GM12878 (cell line): ENCODE data around the gene GPR179.

Experiments used
- BHLHE40 ChIP-seq, 2 experiments: fragments of 450-650 bp in 1 of 2; IDR thresholded peaks; 2 replicates each; pipeline ENCODE4 v1.6.1; 2011 to 2017; ENCODE audit warnings: low read depth in 2 of 2, borderline replicate concordance in 1 of 2, improper control_type of control experiment in 1 of 2, low read length in 1 of 2, mild to moderate bottlenecking in 1 of 2
- CTCF ChIP-seq, 3 experiments: IDR thresholded peaks in 2 of 3; conservative IDR thresholded peaks in 1 of 3; 2 replicates each; pipeline ENCODE4 v1.5.1; 2011; ENCODE audit warnings: low read depth in 3 of 3, low read length in 3 of 3, mild to moderate bottlenecking in 3 of 3, control low read depth in 2 of 3, moderate library complexity in 2 of 3, inconsistent platforms in 1 of 3, mixed read lengths in 1 of 3; ENCODE audit not compliant: control insufficient read depth in 2 of 3, insufficient read depth in 1 of 3; ENCODE audit errors: extremely low read depth in 1 of 3
- EZH2 ChIP-seq: IDR thresholded peaks from 2 replicates; pipeline ENCODE4 v1.6.1; 2012; ENCODE audit warnings: low read depth, mild to moderate bottlenecking, control low read depth, inconsistent platforms, low read length, borderline replicate concordance; ENCODE audit not compliant: control insufficient read depth
- JUNB ChIP-seq: IDR thresholded peaks from 2 replicates; pipeline ENCODE4 v1.6.1; 2016; ENCODE audit warnings: antibody characterized with exemption, mild to moderate bottlenecking
- MYC ChIP-seq: IDR thresholded peaks from 2 replicates; pipeline ENCODE4 v1.6.1; 2011; ENCODE audit warnings: mild to moderate bottlenecking, low read length, moderate library complexity, inconsistent platforms; ENCODE audit not compliant: insufficient read depth, insufficient replicate concordance, insufficient read length, severe bottlenecking
- NFIC ChIP-seq: IDR thresholded peaks from 2 replicates; pipeline ENCODE4 v1.6.1; 2012; ENCODE audit warnings: low read depth, mild to moderate bottlenecking, inconsistent platforms, low read length, moderate library complexity
- NFYA ChIP-seq: IDR thresholded peaks from 2 replicates; pipeline ENCODE4 v1.6.1; 2011; ENCODE audit warnings: low read depth, mild to moderate bottlenecking, low read length, improper control_type of control experiment, borderline replicate concordance
- PKNOX1 ChIP-seq: fragments of 450-650 bp; IDR thresholded peaks from 2 replicates; pipeline ENCODE4 v1.6.1; 2016; ENCODE audit warnings: mild to moderate bottlenecking
- POLR2A ChIP-seq: IDR thresholded peaks from 2 replicates; pipeline ENCODE4 v1.6.1; 2011; ENCODE audit warnings: low read depth, mild to moderate bottlenecking, low read length
- RAD51 ChIP-seq: fragments of 450-650 bp; IDR thresholded peaks from 2 replicates; pipeline ENCODE4 v1.6.1; 2016; ENCODE audit warnings: moderate library complexity, mild to moderate bottlenecking, inconsistent platforms
- RFX5 ChIP-seq: IDR thresholded peaks from 2 replicates; pipeline ENCODE4 v1.6.1; 2011; ENCODE audit warnings: low read depth, low read length, improper control_type of control experiment
- USF2 ChIP-seq: IDR thresholded peaks from 2 replicates; pipeline ENCODE4 v1.6.1; 2011; ENCODE audit warnings: low read depth, low read length, improper control_type of control experiment, borderline replicate concordance
- ZNF24 ChIP-seq: fragments of 450-650 bp; IDR thresholded peaks from 2 replicates; pipeline ENCODE4 v1.6.1; 2017; ENCODE audit warnings: antibody characterized with exemption, mild to moderate bottlenecking
- ZNF274 ChIP-seq: IDR thresholded peaks from one replicate; pipeline ENCODE4 v1.8.0; 2011; ENCODE audit not compliant: insufficient read length, insufficient read depth

- TF ChIP-seq ZNF24 (no peak), NFYA (no peak), CTCF (IDR thresholded peaks at IDR 0.05 in 2 of 3, conservative IDR thresholded peaks at IDR 0.05 in 1 of 3; ENCODE audit: control insufficient read depth in 2 of 3, extremely low read depth in 1 of 3, insufficient read depth in 1 of 3, low read depth in 3 of 3, low read length in 3 of 3) (no peak), RFX5 (no peak), NFIC (no peak), ZNF274 (no peak), JUNB (no peak), BHLHE40 (IDR thresholded peaks at IDR 0.05; ENCODE audit: borderline replicate concordance in 1 of 2, low read depth in 2 of 2, low read length in 1 of 2) (no peak), USF2 (no peak), MYC (no peak), EZH2 (no peak), PKNOX1 (no peak), POLR2A (no peak), RAD51 (no peak)
These were observed 19.5 kb downstream of the GPR179 start for GRCh38 chr17:38324141-38324697.
